HG03521 (cell line): ENCODE results near the gene CYLD.

Experiments used
- ATAC-seq: cut with Tn5 transposase; IDR thresholded peaks from one replicate; pipeline ENCODE4 v1.9.1; 2021; ENCODE audit warnings: mild to moderate bottlenecking, moderate library complexity; ENCODE audit not compliant: unreplicated experiment

CYLD gene

DNA sequence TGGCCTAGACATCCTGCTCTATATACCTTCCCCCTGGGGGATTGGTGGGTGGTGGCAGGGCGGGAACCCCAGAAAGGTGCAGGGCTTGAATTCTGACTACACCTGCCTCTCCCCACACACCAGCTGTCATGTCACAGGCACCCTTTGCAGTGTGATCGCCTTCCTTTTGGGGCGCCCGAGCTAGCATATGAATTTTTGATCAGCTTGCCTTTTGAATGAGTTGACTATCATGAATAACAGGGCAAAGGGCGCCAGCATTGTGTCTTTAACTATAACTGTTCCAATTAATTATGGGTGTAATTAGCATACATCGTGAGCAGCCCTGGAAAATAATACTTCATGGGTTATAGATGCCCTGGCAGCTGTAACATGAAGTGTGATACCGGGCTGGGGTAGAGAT, 72.7 kb downstream of the CYLD start:
- ATAC-seq = no peak

DNA sequence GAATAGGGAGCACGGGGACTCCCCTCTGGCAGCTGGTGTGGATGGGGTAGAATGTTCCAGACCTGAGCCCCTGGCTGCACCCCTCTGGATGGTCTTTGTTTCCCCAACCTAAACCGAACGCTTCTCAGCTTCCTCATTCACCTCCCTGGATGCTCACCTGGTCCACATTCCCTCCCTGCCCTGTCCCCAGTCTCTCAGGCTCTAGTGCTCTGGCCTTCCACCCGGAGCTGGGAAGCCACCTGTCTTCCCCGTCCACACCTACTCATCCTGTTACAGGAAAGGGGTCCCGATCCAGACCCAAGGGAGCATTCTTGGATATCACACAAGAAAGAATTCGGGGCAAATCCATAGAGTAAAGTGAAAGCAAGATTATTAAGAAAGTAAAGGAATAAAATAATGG, 73.5 kb downstream of the CYLD start:
- ATAC-seq = no peak

- ATAC-seq = no peak
These were observed 75.1 kb downstream of the CYLD start for GRCh38 chr16:50816901-50817555.

DNA sequence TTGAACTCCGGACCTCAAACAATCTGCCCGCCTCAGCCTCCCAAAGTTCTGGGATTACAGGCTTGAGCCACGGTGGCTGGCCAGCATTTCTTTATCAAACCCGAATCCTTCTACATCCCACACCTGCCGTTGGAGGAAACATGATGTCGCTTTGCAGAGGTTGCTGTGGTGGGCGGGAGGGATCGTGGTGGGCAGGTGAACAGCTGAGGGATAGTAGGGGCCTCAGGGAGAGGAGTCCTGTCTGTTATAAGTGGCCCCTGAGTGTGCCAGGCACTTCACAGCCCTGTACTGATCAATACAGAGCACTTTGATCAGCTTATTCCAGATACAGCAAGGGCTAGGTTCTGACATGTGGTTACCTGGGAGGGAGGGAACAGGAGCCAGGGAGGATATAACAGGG, 76.5 kb downstream of the CYLD start:
- ATAC-seq = no peak

- ATAC-seq = no peak
These were observed 77.8 kb downstream of the CYLD start for GRCh38 chr16:50819706-50820105.

- ATAC-seq = no peak
These were observed 78.3 kb downstream of the CYLD start for GRCh38 chr16:50820225-50820624.

DNA sequence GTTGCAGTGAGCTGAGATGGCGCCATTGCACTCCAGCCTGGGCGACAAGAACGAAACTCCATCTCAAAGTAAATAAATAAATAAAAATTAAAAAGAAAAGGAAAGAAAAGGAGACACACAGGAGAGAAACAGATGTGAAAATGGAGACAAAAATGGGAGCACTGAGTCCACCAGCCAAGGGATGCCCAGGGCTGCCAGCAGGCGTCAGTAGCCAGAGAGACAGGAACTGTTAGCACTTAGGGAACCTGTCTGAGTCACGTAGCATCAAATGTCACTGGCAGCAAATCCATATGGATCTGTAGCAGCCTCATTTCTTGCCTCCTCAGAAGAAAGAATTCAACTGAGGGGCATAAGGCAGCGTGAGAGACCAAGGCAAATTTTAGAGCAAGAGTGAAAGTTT, 79.7 kb downstream of the CYLD start:
- no peak for ATAC-seq

GRCh38 chr16:50822671-50823070, 80.8 kb downstream of the CYLD start:
- ATAC-seq = no peak

GRCh38 chr16:50826797-50827316, 85.0 kb downstream of the CYLD start:
- ATAC-seq = no peak

DNA sequence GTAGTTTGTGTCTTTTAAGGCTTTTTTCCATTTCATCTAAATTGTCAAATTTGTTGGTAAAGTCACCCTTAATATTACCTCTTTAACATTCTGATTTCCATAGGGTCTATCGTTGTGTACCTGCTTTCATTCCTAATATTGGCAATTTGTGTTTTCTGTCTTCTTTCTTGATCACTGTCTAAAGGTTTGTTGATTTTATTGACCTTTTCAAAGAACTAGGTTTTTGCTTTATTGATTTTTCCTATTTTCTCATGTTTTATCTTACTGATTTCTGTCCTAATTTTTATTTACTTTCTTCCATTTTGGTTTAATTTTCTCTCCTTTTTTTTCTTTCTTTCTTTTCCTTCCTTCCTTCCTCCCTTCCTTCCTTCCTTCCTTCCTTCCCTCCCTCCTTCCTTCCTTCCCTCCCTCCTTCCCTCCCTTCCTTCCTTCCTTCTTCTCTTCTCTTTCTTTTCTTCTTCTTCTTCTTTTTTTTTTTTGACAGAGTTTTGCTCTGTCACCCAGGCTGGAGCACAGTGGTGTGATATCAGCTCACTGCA, 86.3 kb downstream of the CYLD start:
- ATAC-seq = no peak

GRCh38 chr16:50830698-50831097, 88.8 kb downstream of the CYLD start:
- no peak for ATAC-seq

- no peak for ATAC-seq
These were observed 89.9 kb downstream of the CYLD start for GRCh38 chr16:50831751-50832150.

DNA sequence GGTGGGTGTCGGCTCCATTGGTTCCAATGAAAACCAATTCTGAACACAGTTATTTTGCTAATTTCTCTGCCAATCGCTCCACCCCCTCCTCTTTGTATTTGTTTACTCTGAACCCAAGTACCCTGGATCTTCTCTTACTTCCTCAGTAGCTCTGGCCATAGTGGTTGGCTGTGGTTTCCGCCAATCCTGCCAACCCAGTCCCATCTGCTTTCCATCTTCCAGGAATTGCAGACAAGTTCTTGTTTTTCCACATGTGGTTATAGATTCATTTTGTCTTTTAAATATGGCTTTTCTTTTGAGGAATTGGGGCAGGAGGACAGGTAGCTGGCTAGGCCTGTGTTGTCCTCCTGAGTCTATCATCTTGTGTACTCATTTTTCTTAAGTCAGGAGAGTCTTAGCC, 92.0 kb downstream of the CYLD start:
- ATAC-seq = no peak

DNA sequence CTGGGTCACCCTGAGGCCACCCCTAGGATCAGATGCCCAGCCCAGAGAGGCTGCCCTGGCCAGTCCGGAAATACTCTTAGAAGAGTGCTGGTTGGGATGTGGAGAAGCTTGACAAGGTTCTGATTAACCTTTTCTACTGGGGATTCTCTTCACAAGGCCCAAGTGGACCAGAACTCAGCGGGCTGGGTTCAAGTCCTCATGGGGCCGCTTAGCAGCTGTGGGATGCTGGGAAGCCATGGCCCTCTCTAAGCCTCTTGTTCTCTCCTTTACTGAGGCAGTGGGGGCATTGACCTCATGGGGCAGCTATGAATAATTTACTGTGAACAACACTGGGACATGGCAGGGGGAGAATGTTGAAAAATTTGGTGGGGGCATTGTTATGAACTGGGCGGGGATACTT, 92.8 kb downstream of the CYLD start:
- ATAC-seq = no peak

GRCh38 chr16:50835358-50836060, 93.6 kb downstream of the CYLD start:
- ATAC-seq = no peak

- no peak for ATAC-seq
These were observed 94.3 kb downstream of the CYLD start for GRCh38 chr16:50836121-50836621.

DNA sequence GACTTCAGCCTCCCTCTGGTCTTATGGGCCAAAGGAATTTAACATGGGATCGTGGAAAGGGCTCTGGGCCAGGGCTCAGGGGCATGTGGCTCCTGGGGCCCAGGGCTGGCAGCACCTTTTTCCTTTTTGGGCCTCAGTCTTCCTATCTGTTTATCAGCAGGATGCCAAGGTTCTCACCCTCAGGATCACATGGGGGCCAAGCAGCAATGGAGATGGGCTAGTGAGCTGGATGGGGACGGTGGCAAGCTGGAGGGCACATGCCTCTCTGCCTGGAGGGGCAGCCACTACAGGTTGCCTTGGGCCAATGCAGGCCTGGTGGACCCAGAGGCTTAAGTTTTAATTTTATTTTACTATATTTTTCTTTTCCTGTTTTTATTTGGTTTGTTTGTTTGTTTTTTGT, 95.4 kb downstream of the CYLD start:
- no peak for ATAC-seq

DNA sequence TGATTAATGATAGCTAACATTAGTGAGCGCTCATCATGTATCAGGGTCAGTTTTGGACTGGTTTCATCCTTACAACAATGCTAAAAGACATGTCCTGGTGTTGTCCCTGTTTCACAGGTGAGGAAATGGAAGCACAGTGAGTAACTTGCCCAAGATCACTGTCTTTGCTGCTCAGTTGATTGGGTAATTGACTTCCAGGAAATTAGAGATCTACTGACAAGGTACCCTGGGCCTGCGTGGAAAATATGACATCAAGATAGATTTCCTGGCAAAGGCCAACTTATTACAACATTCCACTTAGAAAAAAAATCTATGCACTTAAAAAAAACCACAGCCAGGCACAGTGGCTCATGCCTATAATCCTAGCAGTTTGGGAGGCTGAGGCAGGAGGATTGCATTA, 96.3 kb downstream of the CYLD start:
- ATAC-seq = no peak

DNA sequence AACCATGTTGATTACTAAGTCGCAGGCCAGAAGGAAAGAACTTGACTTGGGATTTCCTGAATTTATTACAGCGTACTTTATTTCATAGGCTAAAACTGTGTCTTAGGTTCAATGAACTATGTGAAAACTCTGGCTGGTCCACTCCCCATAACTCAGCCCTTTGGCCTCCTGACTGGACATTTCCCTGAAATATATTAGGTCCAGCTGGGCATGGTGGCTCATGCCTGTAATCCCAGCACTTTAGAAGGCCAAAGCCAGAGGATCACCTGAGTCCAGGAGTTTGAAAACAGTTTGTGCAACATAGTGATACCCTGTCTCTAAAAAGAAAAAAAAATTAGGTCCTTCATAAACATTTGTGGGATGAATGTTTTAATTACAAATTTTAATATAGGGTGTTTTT, 97.0 kb downstream of the CYLD start:
- ATAC-seq = no peak

GRCh38 chr16:50839356-50839755, 97.5 kb downstream of the CYLD start:
- no peak for ATAC-seq

DNA sequence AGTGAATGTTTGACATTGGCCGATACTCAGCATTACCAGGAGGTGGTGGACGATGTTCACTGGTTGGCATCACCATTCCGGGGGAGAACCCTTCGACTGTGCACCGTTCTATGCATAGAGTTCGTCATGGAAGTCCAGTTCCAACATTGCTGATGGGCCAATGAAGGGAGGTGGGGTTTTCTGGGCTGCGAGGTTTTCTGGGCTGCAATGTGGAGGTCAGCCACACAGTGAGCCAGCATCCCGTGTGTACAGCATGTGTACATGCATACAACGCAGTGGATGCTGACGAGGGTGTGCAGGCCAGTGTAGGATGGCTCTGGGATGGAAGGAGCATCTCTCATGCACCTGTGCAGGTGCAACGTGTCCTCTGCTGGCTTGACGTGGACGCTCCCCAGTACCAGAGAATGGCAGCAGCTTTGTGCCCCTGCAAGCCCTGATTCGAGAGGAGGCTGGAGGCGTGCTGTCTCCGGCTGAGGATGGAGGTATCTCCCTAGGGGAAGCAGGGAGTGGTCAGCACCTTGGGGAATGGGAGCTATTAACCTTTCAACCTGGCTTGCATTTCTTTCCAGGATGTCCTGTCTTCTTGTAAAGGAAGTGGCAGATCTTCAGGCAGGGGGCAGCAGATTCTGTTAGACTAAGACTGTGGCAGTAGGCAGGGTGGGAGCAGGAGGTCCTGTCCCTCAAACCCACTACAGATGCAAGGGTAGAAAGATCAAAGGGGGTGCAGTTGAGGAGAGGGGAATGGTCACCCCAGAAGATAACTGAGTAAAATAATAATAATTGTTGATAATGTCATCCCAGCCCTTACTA, 98.2 kb downstream of the CYLD start:
- ATAC-seq = no peak
